Nasal cavity respiratory epithelium epithelial cell of viscerocranial mucosa (primary cell): ENCODE measurements around the gene XPR1. TPM values are rescaled to one million over a fixed set of nuclear protein-coding genes. Genes with fewer than 3 reads are reported as not detected.

Experiments used
- total RNA-seq: library from RNA; depleted of rRNA; stranded (reverse); fragments of >200 nt; gene quantifications from 2 replicates; pipeline ENCODE4 v1.2.3, GENCODE V29; 2014

Gene XPR1
- 60.2 and 64.3 TPM in 2 replicates for total RNA-seq

DNA sequence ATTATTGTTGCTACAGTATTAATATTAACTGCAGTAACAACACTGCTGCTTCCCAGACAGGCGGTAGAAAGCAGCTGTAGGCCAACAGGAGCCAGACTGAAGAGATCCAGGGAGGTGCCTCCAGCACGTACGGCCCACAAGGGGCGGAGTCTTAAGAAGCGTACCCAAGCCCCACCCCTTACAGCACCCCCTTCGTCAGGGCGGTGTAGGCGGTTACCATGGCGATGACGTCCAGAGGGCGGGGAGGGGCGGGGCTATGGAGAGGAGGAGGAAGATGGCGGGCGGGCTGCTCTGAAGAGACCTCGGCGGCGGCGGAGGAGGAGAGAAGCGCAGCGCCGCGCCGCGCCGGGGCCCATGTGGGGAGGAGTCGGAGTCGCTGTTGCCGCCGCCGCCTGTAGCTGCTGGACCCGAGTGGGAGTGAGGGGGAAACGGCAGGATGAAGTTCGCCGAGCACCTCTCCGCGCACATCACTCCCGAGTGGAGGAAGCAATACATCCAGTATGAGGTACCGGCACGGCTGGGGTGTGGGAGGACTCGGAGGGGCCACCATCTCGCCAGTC is at the start of gene XPR1:
Gene XPR1, plus strand, starts transcription at position 257 of the 560 bp plus-strand sequence. Its CDS starts 180 bp downstream, at position 437.

DNA sequence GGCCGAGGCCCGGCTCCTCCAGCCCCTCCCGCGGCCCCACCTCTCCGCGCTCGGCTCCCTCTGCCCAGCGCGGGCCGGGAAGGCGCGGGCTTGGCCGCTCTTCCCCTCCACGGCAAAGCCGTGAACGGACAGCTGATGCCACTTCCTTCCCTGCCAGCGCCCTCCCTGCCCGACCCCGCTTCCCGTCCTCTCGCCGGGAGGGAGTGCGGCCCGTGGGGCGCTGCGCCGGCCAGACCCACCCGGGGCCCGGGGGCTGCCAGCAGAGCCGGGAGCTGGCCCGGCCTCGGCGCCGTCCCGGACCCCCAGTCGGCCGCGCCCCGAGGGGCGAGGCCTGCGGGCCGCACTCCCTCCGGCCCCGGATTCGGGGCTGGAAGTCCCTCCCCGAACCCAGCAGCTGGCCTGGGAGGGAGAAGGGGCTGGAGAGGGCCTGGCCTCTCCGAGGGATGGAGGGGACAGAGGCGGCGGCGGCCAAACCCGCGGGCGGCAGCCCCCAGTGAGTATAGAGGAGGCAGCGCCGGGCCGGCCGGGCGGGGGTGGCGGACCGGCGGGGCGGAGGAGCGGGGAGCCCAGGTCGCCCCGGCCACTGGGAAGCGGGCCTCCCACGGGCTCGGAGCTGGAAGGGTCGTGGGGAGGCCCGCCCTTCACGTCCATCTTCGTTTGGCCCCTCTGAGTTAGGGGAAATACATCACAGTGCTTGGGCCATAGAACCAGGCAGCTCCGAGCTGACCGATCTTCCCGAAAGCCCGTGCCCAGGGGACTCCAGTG is 281.2 kb downstream of the XPR1 start, which contains the start of gene KIAA1614:
Gene KIAA1614, plus strand, starts transcription at position 97 of the 765 bp plus-strand sequence. Its CDS starts 347 bp downstream, at position 444.

Other genes with a start within 250 kb of the XPR1 start
- 67.1 and 110 TPM in 2 replicates for gene ACBD6, start 129.4 kb upstream of the XPR1 start, total RNA-seq
- gene OVAAL, start 73.1 kb upstream of the XPR1 start, total RNA-seq: not detected in 2 replicates